Stomach (tissue), 9 donors: ENCODE data around the gene GADD45G. TPM values are rescaled to one million over a fixed set of nuclear protein-coding genes. Genes with fewer than 3 reads are reported as not detected.
A peak's percentile ranks its signal among the peaks of the same experiment; 100 is the strongest.

Experiments
- DNase-seq, 2 donors: peaks; one replicate each; pipeline versions ENCODE4 v3.0.0 to v3.0.0-alpha.2; 2013 to 2019
- H3K27ac ChIP-seq, 5 donors: fragments of 200-600 bp in 4 of 5; sonication (generic) in 4 of 5; one replicate each; pipeline ENCODE4 v1.5.1; 2013 to 2019; ENCODE audit warnings: mild to moderate bottlenecking in 1 of 5, moderate library complexity in 1 of 5
- H3K27me3 ChIP-seq, 3 donors: fragments of 200-600 bp; sonication (generic); one replicate each; pipeline ENCODE4 v1.5.1; 2017 to 2019; ENCODE audit warnings: mixed run types in 1 of 3
- H3K36me3 ChIP-seq, 4 donors: fragments of 200-600 bp; sonication (generic); 1 replicate in 3 of 4; 2 replicates in 1 of 4; pipeline ENCODE4 v1.5.1; 2016 to 2019
- H3K4me1 ChIP-seq, 4 donors: fragments of 200-600 bp; sonication (generic); one replicate each; pipeline ENCODE4 v1.5.1; 2016 to 2019
- H3K4me3 ChIP-seq, 4 donors: fragments of 200-600 bp; sonication (generic) in 3 of 4; one replicate each; pipeline ENCODE4 v1.5.1; 2016 to 2019; ENCODE audit warnings: mild to moderate bottlenecking in 1 of 4
- H3K9me3 ChIP-seq, 4 donors: fragments of 200-600 bp; sonication (generic); one replicate each; pipeline ENCODE4 v1.5.1; 2016 to 2019
- CTCF ChIP-seq, 7 experiments: fragments of 450-650 bp in 4 of 7; fragments of 200-600 bp in 3 of 7; sonication (generic) in 3 of 7; IDR thresholded peaks; one replicate each; pipeline ENCODE4 v1.5.1; 2016 to 2019; ENCODE audit warnings: antibody characterized with exemption in 7 of 7, control low read depth in 2 of 7, mild to moderate bottlenecking in 1 of 7
- EP300 ChIP-seq: sonication (generic); formaldehyde crosslinking; IDR thresholded peaks from one replicate; pipeline ENCODE4 v1.6.1; 2017; ENCODE audit warnings: antibody characterized with exemption
- POLR2A ChIP-seq, 4 donors: fragments of 450-650 bp; IDR thresholded peaks; one replicate each; pipeline ENCODE4 v1.6.1; 2016; ENCODE audit warnings: antibody characterized with exemption in 4 of 4, control low read depth in 2 of 4, mild to moderate bottlenecking in 1 of 4, moderate library complexity in 1 of 4
- POLR2AphosphoS5 ChIP-seq, 3 donors: sonication (generic); formaldehyde crosslinking; IDR thresholded peaks; one replicate each; pipeline ENCODE4 v1.6.1; 2016; ENCODE audit warnings: antibody characterized with exemption in 3 of 3
- WGBS, 5 donors: extraction: QIAGEN DNeasy Blood & Tissue Kit in 3 of 5; methylation state at CpG; one replicate each; pipeline versions ENCODE4 v1.1.5 to v1.1.7; 2013 to 2018; 5-methylcytosine and 5-hydroxymethylcytosine counted together
- intact Hi-C: fragments of 100-400 bp; cut with DNase I; formaldehyde crosslinking; loops from one replicate; pipeline ENCODE4 v1.15.1; 2023; ENCODE audit warnings: low total_unique reads
- polyA plus RNA-seq, 3 donors: library from polyadenylated mRNA; stranded (reverse); fragments of 200-250 nt; gene quantifications; one replicate each; pipeline ENCODE4 v1.2.3, GENCODE V29; 2013
- total RNA-seq, 5 donors: library from RNA; depleted of rRNA; stranded (reverse); fragments of >200 nt; gene quantifications; one replicate each; pipeline versions ENCODE4 v1.1.0 to v1.2.3, GENCODE V29; 2014 to 2016
- donor health status: healthy with polysubstance abuse.
- donor health status: Bipolar disorder and iron deficiency.
- donor health status: healthy.

GADD45G gene
- total and polyA plus RNA-seq, 8 donors, result 6.8 to 121 (median 95.9) TPM

- H3K4me3 ChIP-seq, result no peak overlapping the region
- TF ChIP-seq POLR2A (IDR thresholded peaks at IDR 0.05), result no peak
- TF ChIP-seq CTCF (IDR thresholded peaks at IDR 0.05), result no peak
- TF ChIP-seq POLR2AphosphoS5 (IDR thresholded peaks at IDR 0.05), result no peak
- no peak for TF ChIP-seq EP300
- no peaks in the 10 kb centered on the region for H3K9me3 ChIP-seq
- H3K27me3 ChIP-seq, result no peaks in the 10 kb centered on the region
- H3K36me3 ChIP-seq, result no peaks in the 10 kb centered on the region
- H3K4me1 ChIP-seq, result peaks cover 12 to 35% (median 23%) of the 10 kb centered on the region in 4 donors
- WGBS, 5 donors, result 85 to 100% (median 90%) methylated on average over 4 to 8 of the region's 8 CpGs
- peak overlapping the region in 2 of 5 donors; percentile 69 to 83 for H3K27ac ChIP-seq
- DNase-seq, result no peak
- intact Hi-C loops, result no loop called here
Observed at GRCh38 chr9:89640801-89641200, 36.0 kb downstream of the GADD45G start.

- no peak overlapping the region for H3K4me3 ChIP-seq
- no peaks in the 10 kb centered on the region for H3K9me3 ChIP-seq
- H3K4me1 ChIP-seq, result peaks cover 11 to 31% (median 22%) of the 10 kb centered on the region in 4 donors
- no peak overlapping the region for H3K27ac ChIP-seq
- DNase-seq, result no peak
- 78 to 95% (median 90%) methylated on average over 4 of the region's 4 CpGs for WGBS, 5 donors
- TF ChIP-seq CTCF (IDR thresholded peaks at IDR 0.05), result no peak
- TF ChIP-seq POLR2AphosphoS5 (IDR thresholded peaks at IDR 0.05), result no peak
- no peak for TF ChIP-seq POLR2A (IDR thresholded peaks at IDR 0.05)
- no peak for TF ChIP-seq EP300
- no peaks in the 10 kb centered on the region for H3K27me3 ChIP-seq
- H3K36me3 ChIP-seq, result no peaks in the 10 kb centered on the region
- intact Hi-C loops, result no loop called here
Observed at GRCh38 chr9:89641980-89642379, 37.2 kb downstream of the GADD45G start.

- no peak for DNase-seq
- intact Hi-C loops, result no loop called here
- Histone ChIP-seq H3K27ac (no peak overlapping the region), H3K4me1 (peaks cover 11 to 31% (median 22%) of the 10 kb centered on the region in 4 donors), H3K4me3 (no peak overlapping the region), H3K27me3 (no peaks in the 10 kb centered on the region), H3K9me3 (no peaks in the 10 kb centered on the region), H3K36me3 (no peaks in the 10 kb centered on the region)
- TF ChIP-seq POLR2A (IDR thresholded peaks at IDR 0.05), result no peak
- no peak for TF ChIP-seq POLR2AphosphoS5 (IDR thresholded peaks at IDR 0.05)
- no peak for TF ChIP-seq EP300
- no peak for TF ChIP-seq CTCF (IDR thresholded peaks at IDR 0.05)
- WGBS, 5 donors, result 85 to 97% (median 94%) methylated on average over 6 of the region's 6 CpGs
Observed at GRCh38 chr9:89642789-89643188, 38.0 kb downstream of the GADD45G start.

- Histone ChIP-seq H3K36me3 (no peaks in the 10 kb centered on the region), H3K27me3 (no peaks in the 10 kb centered on the region), H3K4me1 (no peaks in the 10 kb centered on the region), H3K4me3 (no peak overlapping the region), H3K9me3 (no peaks in the 10 kb centered on the region), H3K27ac (no peak overlapping the region)
- intact Hi-C loops, result no loop called here
- DNase-seq, result no peak
- WGBS, 5 donors, result 91 to 96% (median 94%) methylated on average over 8 of the region's 8 CpGs
- TF ChIP-seq CTCF (IDR thresholded peaks at IDR 0.05) (no peak), POLR2A (IDR thresholded peaks at IDR 0.05) (no peak), EP300 (no peak), POLR2AphosphoS5 (IDR thresholded peaks at IDR 0.05) (no peak)
Observed at GRCh38 chr9:89646189-89646939, 41.6 kb downstream of the GADD45G start.
